Activated CD4-positive, alpha-beta T cell treated with anti-CD3 and anti-CD28 coated beads, Interleukin-2, amount 50 U/mL, for 48 hours (primary cell): Measurements from ENCODE around the gene ST6GALNAC6.
A peak's percentile ranks its signal among the peaks of the same experiment; 100 is the strongest.
"Not testable (repeated sequence)": the region's sequence is repeated elsewhere in the genome, so short reads cannot be mapped to it uniquely, and the experiment has no call there.

Source experiments
- DNase-seq, 2 experiments: peaks; one replicate each; pipeline ENCODE4 v3.0.0-alpha.2; 2020

Gene ST6GALNAC6

GRCh38 chr9:127853312-127854183 lies 45.9 kb downstream of the ST6GALNAC6 start:
- DNase-seq: peak; percentile 24 to 35

GRCh38 chr9:127852829-127853228 lies 46.6 kb downstream of the ST6GALNAC6 start:
- DNase-seq: no peak

GRCh38 chr9:127850286-127850830 lies 49.0 kb downstream of the ST6GALNAC6 start:
- DNase-seq: no peak

- DNase-seq: no peak
Measured at GRCh38 chr9:127848756-127849504, 50.5 kb downstream of the ST6GALNAC6 start.

GRCh38 chr9:127847833-127848755 lies 51.3 kb downstream of the ST6GALNAC6 start:
- DNase-seq: no peak

- DNase-seq: no peak
Measured at GRCh38 chr9:127847178-127847510, 52.3 kb downstream of the ST6GALNAC6 start.

- no peak for DNase-seq
Measured at GRCh38 chr9:127846443-127847177, 52.8 kb downstream of the ST6GALNAC6 start.

- DNase-seq: not testable (repeated sequence)
Measured at GRCh38 chr9:127845619-127846018, 53.8 kb downstream of the ST6GALNAC6 start.

- DNase-seq: no peak
Measured at GRCh38 chr9:127844821-127845359, 54.5 kb downstream of the ST6GALNAC6 start.

- DNase-seq: no peak
Measured at GRCh38 chr9:127841087-127841835, 58.1 kb downstream of the ST6GALNAC6 start.

GRCh38 chr9:127838375-127839078 lies 60.9 kb downstream of the ST6GALNAC6 start:
- DNase-seq: no peak

- DNase-seq: no peak
Measured at GRCh38 chr9:127837346-127837745, 62.1 kb downstream of the ST6GALNAC6 start.

- not testable (repeated sequence) for DNase-seq
Measured at GRCh38 chr9:127836561-127836960, 62.8 kb downstream of the ST6GALNAC6 start.

GRCh38 chr9:127835991-127836516 lies 63.3 kb downstream of the ST6GALNAC6 start:
- peak; percentile 33 to 42 for DNase-seq
